K562 treated with DMSO at 1 percent for 24 hours (cell line): Measurements from ENCODE around the gene GSKIP. TPM values are rescaled to one million over a fixed set of nuclear protein-coding genes. Genes with fewer than 3 reads are reported as not detected.

Experiments
- total RNA-seq: library from RNA; unstranded; fragments of 300-600 nt; gene quantifications from 2 replicates; pipeline ENCODE4 v1.2.3, GENCODE V29; 2022; ENCODE audit warnings: low read depth; ENCODE audit not compliant: insufficient read depth

The GSKIP gene
- 33.7 and 43.8 TPM in 2 replicates for total RNA-seq

GRCh38 chr14:96362965-96363750 is at the start of gene GSKIP, which contains the start of gene ATG2B:
GSKIP (plus strand) TSS chr14:96363526; CDS start chr14:96382248, 18,722 bp downstream.
ATG2B (minus strand) TSS chr14:96363341; CDS start chr14:96362976, 365 bp downstream.

Other genes with a start within 250 kb of the GSKIP start
- gene BDKRB2, start 158.7 kb upstream of the GSKIP start, total RNA-seq = not detected in 2 replicates
- 1.7 TPM in 2 replicates for gene BDKRB1, start 107.3 kb upstream of the GSKIP start, total RNA-seq
- 5.9 and 8.6 TPM in 2 replicates for gene ATG2B, start 185 bp upstream of the GSKIP start, total RNA-seq
- 1.4 and 4.0 TPM in 2 replicates for gene AK7, start 28.6 kb downstream of the GSKIP start, total RNA-seq
- gene PAPOLA, start 138.9 kb downstream of the GSKIP start, total RNA-seq = 44.3 and 51.9 TPM in 2 replicates